Activated naive CD8-positive, alpha-beta T cell treated with anti-CD3 and anti-CD28 coated beads for 36 hours (primary cell): ENCODE measurements around the gene PSME3IP1. TPM values are rescaled to one million over a fixed set of nuclear protein-coding genes. Genes with fewer than 3 reads are reported as not detected.
A peak's percentile ranks its signal among the peaks of the same experiment; 100 is the strongest.

ENCODE experiments used
- DNase-seq: peaks from one replicate; pipeline ENCODE4 v3.0.0; 2021
- H3K27ac Mint-ChIP-seq: one replicate; pipeline ENCODE4 v1.8.0; 2022; ENCODE audit warnings: mild to moderate bottlenecking, moderate library complexity, mixed read lengths
- H3K27me3 Mint-ChIP-seq: one replicate; pipeline ENCODE4 v1.8.0; 2022; ENCODE audit warnings: mild to moderate bottlenecking, mixed read lengths
- H3K36me3 Mint-ChIP-seq: one replicate; pipeline ENCODE4 v1.8.0; 2021; ENCODE audit warnings: mild to moderate bottlenecking, mixed read lengths
- H3K4me1 Mint-ChIP-seq: one replicate; pipeline ENCODE4 v1.8.0; 2021; ENCODE audit warnings: mixed read lengths
- H3K4me3 Mint-ChIP-seq: one replicate; pipeline ENCODE4 v1.8.0; 2022; ENCODE audit warnings: mild to moderate bottlenecking, moderate library complexity, mixed read lengths
- H3K9me3 Mint-ChIP-seq: one replicate; pipeline ENCODE4 v1.8.0; 2022; ENCODE audit warnings: mixed read lengths
- total RNA-seq, 2 experiments: library from RNA; stranded (reverse); gene quantifications; one replicate each; pipeline ENCODE4 v1.2.3, GENCODE V29; 2021

PSME3IP1 gene
- total RNA-seq, 2 experiments from 2014 or later, result 109 to 117 TPM

- peaks cover 18% of the 10 kb centered on the region for H3K36me3 Mint-ChIP-seq
- no peaks in the 10 kb centered on the region for H3K9me3 Mint-ChIP-seq
- H3K4me1 Mint-ChIP-seq, result peaks cover 12% of the 10 kb centered on the region
- H3K27ac Mint-ChIP-seq, result no peak overlapping the region
- no peaks in the 10 kb centered on the region for H3K27me3 Mint-ChIP-seq
- H3K4me3 Mint-ChIP-seq, result no peak overlapping the region
- DNase-seq, result no peak
Observed at GRCh38 chr16:57166451-57166850, 19.4 kb downstream of the PSME3IP1 start.

- Mint-ChIP-seq H3K4me3 (no peak overlapping the region), H3K4me1 (peaks cover 12% of the 10 kb centered on the region), H3K9me3 (no peaks in the 10 kb centered on the region), H3K36me3 (peaks cover 19% of the 10 kb centered on the region), H3K27me3 (no peaks in the 10 kb centered on the region), H3K27ac (no peak overlapping the region)
- no peak for DNase-seq
Observed at GRCh38 chr16:57165938-57166337, 19.9 kb downstream of the PSME3IP1 start.

- Mint-ChIP-seq H3K4me3 (no peak overlapping the region), H3K36me3 (peaks cover 20% of the 10 kb centered on the region)
Observed at GRCh38 chr16:57165483-57165882, 20.4 kb downstream of the PSME3IP1 start.

GRCh38 chr16:57163842-57164241 lies 22.0 kb downstream of the PSME3IP1 start:
- H3K4me1 Mint-ChIP-seq, result peaks cover 15% of the 10 kb centered on the region
- DNase-seq, result no peak
- H3K4me3 Mint-ChIP-seq, result no peak overlapping the region
- no peaks in the 10 kb centered on the region for H3K27me3 Mint-ChIP-seq
- H3K36me3 Mint-ChIP-seq, result peaks cover 29% of the 10 kb centered on the region
- H3K27ac Mint-ChIP-seq, result no peak overlapping the region
- H3K9me3 Mint-ChIP-seq, result no peaks in the 10 kb centered on the region

More at GRCh38 chr16:57165483-57165882, 20.4 kb downstream of the PSME3IP1 start:
- Mint-ChIP-seq H3K4me1 (peaks cover 12% of the 10 kb centered on the region), H3K27ac (no peak overlapping the region), H3K9me3 (no peaks in the 10 kb centered on the region), H3K27me3 (no peaks in the 10 kb centered on the region)
- DNase-seq, result no peak

- no peak for DNase-seq
- Mint-ChIP-seq H3K4me3 (no peak overlapping the region), H3K27me3 (no peaks in the 10 kb centered on the region), H3K27ac (no peak overlapping the region), H3K36me3 (peaks cover 33% of the 10 kb centered on the region), H3K9me3 (no peaks in the 10 kb centered on the region), H3K4me1 (peaks cover 5% of the 10 kb centered on the region)
Observed at GRCh38 chr16:57159447-57159846, 26.4 kb downstream of the PSME3IP1 start.

- no peaks in the 10 kb centered on the region for H3K27me3 Mint-ChIP-seq
- peaks cover 39% of the 10 kb centered on the region for H3K36me3 Mint-ChIP-seq
- H3K9me3 Mint-ChIP-seq, result no peaks in the 10 kb centered on the region
- DNase-seq, result no peak
- no peak overlapping the region for H3K4me3 Mint-ChIP-seq
- H3K4me1 Mint-ChIP-seq, result peaks cover 9% of the 10 kb centered on the region
- H3K27ac Mint-ChIP-seq, result no peak overlapping the region
Observed at GRCh38 chr16:57157533-57157932, 28.3 kb downstream of the PSME3IP1 start.

GRCh38 chr16:57156351-57156703 lies 29.5 kb downstream of the PSME3IP1 start:
- Mint-ChIP-seq H3K4me1 (peaks cover 21% of the 10 kb centered on the region), H3K27ac (no peak overlapping the region), H3K4me3 (no peak overlapping the region), H3K9me3 (no peaks in the 10 kb centered on the region), H3K27me3 (no peaks in the 10 kb centered on the region), H3K36me3 (peaks cover 42% of the 10 kb centered on the region)
- DNase-seq, result no peak

GRCh38 chr16:57155702-57156350 lies 30.0 kb downstream of the PSME3IP1 start:
- H3K36me3 Mint-ChIP-seq, result peaks cover 40% of the 10 kb centered on the region
- no peaks in the 10 kb centered on the region for H3K9me3 Mint-ChIP-seq
- no peak overlapping the region for H3K4me3 Mint-ChIP-seq
- DNase-seq, result no peak
- peaks cover 24% of the 10 kb centered on the region for H3K4me1 Mint-ChIP-seq
- H3K27ac Mint-ChIP-seq, result no peak overlapping the region
- H3K27me3 Mint-ChIP-seq, result no peaks in the 10 kb centered on the region

GRCh38 chr16:57153841-57154240 lies 32.0 kb downstream of the PSME3IP1 start:
- H3K4me3 Mint-ChIP-seq, result no peak overlapping the region
- H3K4me1 Mint-ChIP-seq, result peaks cover 22% of the 10 kb centered on the region
- no peak overlapping the region for H3K27ac Mint-ChIP-seq
- no peak for DNase-seq
- H3K27me3 Mint-ChIP-seq, result no peaks in the 10 kb centered on the region
- no peaks in the 10 kb centered on the region for H3K9me3 Mint-ChIP-seq
- peaks cover 31% of the 10 kb centered on the region for H3K36me3 Mint-ChIP-seq

GRCh38 chr16:57152096-57153093 lies 33.4 kb downstream of the PSME3IP1 start:
- no peak for DNase-seq
- peak overlapping the region; percentile 76 for H3K27ac Mint-ChIP-seq
- H3K4me1 Mint-ChIP-seq, result peaks cover 27% of the 10 kb centered on the region
- H3K9me3 Mint-ChIP-seq, result no peaks in the 10 kb centered on the region
- no peaks in the 10 kb centered on the region for H3K27me3 Mint-ChIP-seq
- H3K4me3 Mint-ChIP-seq, result no peak overlapping the region
- peaks cover 25% of the 10 kb centered on the region for H3K36me3 Mint-ChIP-seq

- no peaks in the 10 kb centered on the region for H3K27me3 Mint-ChIP-seq
- H3K4me3 Mint-ChIP-seq, result no peak overlapping the region
- peaks cover 27% of the 10 kb centered on the region for H3K4me1 Mint-ChIP-seq
- H3K27ac Mint-ChIP-seq, result peak overlapping the region; percentile 76
- peaks cover 20% of the 10 kb centered on the region for H3K36me3 Mint-ChIP-seq
- no peaks in the 10 kb centered on the region for H3K9me3 Mint-ChIP-seq
- DNase-seq, result no peak
Observed at GRCh38 chr16:57151369-57151768, 34.5 kb downstream of the PSME3IP1 start.

- DNase-seq, result no peak
- Mint-ChIP-seq H3K36me3 (peaks cover 18% of the 10 kb centered on the region), H3K9me3 (no peaks in the 10 kb centered on the region), H3K4me1 (peaks cover 27% of the 10 kb centered on the region), H3K4me3 (no peak overlapping the region), H3K27me3 (no peaks in the 10 kb centered on the region), H3K27ac (peak overlapping the region; percentile 76)
Observed at GRCh38 chr16:57150682-57151330, 35.0 kb downstream of the PSME3IP1 start.

GRCh38 chr16:57149391-57149790 lies 36.4 kb downstream of the PSME3IP1 start:
- no peak for DNase-seq
- peaks cover 30% of the 10 kb centered on the region for H3K4me1 Mint-ChIP-seq
- peaks cover 17% of the 10 kb centered on the region for H3K36me3 Mint-ChIP-seq
- no peak overlapping the region for H3K4me3 Mint-ChIP-seq
- H3K27ac Mint-ChIP-seq, result no peak overlapping the region
- no peaks in the 10 kb centered on the region for H3K9me3 Mint-ChIP-seq
- H3K27me3 Mint-ChIP-seq, result no peaks in the 10 kb centered on the region

- peaks cover 33% of the 10 kb centered on the region for H3K4me1 Mint-ChIP-seq
- H3K27ac Mint-ChIP-seq, result no peak overlapping the region
- peaks cover 12% of the 10 kb centered on the region for H3K36me3 Mint-ChIP-seq
- no peaks in the 10 kb centered on the region for H3K27me3 Mint-ChIP-seq
- H3K4me3 Mint-ChIP-seq, result no peak overlapping the region
- no peaks in the 10 kb centered on the region for H3K9me3 Mint-ChIP-seq
- no peak for DNase-seq
Observed at GRCh38 chr16:57148481-57148880, 37.4 kb downstream of the PSME3IP1 start.
